GM23248 (cell line): ENCODE results near the gene DTNB.

ENCODE experiments used
- EZH2 ChIP-seq: fragments of 200-600 bp; sonication (generic); IDR thresholded peaks from 2 replicates; pipeline ENCODE4 v1.6.1; 2018; ENCODE audit warnings: antibody characterized with exemption, mild to moderate bottlenecking; ENCODE audit not compliant: insufficient read depth, poor library complexity, severe bottlenecking
- EZH2phosphoT487 ChIP-seq: fragments of 200-600 bp; sonication (generic); IDR thresholded peaks from 2 replicates; pipeline ENCODE4 v1.6.1; 2018; ENCODE audit warnings: antibody characterized with exemption, moderate library complexity, mild to moderate bottlenecking, low read depth; ENCODE audit not compliant: insufficient read depth

- TF ChIP-seq EZH2 (no peak), EZH2phosphoT487 (no peak)
Measured at GRCh38 chr2:25438793-25439192, 234.6 kb downstream of the DTNB start.
